GM18858 (cell line): ENCODE measurements around the gene RASGRP1.
A peak's percentile ranks its signal among the peaks of the same experiment; 100 is the strongest.
"Not testable (repeated sequence)": the region's sequence is repeated elsewhere in the genome, so short reads cannot be mapped to it uniquely, and the experiment has no call there.

Experiments
- ATAC-seq: cut with Tn5 transposase; IDR thresholded peaks from one replicate; pipeline ENCODE4 v1.9.1; 2021; ENCODE audit not compliant: unreplicated experiment

RASGRP1 gene

DNA sequence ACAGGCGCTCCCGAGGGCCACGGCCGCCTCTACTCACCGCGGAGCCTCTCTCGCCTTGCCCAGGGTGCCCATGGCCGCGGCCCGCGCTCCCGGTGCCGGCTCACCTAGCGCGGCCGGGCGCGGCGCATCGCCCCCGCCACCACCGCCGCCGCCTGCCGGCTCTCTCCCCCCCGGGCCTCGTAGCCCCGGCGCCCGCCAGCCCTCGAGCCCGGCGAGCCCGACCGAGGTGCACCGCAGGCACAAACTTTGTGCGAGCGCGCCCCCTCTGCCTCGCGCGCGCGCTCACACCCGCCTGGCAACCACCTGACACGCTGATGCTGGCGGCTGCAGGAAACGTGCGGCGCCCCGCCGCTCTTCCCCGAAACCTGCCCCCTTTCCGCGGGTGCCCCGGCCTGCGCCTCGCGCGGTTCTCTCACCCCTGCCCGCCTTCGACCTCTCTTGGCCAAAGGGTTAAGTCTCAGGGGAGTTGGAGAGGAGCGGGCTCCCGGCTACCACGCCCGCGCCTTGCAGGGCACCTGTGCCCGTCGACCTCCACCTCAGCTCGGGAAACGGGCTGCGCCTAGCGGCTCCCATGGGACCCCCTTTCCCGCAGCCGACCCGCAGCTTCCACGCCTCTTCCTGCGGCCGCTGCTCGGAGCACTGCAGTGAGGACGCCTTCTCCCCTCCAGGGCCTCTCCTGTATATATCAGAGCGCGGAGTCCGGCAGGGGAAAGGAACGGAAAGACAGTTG, at the start of gene RASGRP1:
Gene RASGRP1, minus strand, starts transcription at position 258 of the 730 bp plus-strand sequence. Its CDS starts 186 bp downstream, at position 72.
- ATAC-seq = peak; percentile 36

DNA sequence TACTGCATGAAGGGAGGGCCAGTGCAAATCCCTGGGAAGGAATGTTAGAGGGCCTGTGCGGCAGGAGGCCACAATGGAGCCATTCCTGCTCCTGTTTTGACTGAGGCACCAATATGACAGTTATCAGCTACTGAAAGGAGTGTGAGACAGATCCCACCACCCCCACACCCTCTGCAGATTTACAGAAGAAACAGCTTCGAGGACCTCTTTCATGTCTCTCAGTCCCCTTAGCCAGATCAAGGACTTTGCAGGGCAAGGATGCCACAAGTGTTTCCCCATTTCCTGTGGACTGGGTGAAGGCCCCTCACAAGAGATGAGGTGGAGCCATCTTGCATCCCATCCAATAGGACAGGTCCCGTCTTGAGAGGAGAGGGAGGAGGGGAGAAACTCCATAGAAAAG, 48.5 kb upstream of the RASGRP1 start:
- no peak for ATAC-seq

DNA sequence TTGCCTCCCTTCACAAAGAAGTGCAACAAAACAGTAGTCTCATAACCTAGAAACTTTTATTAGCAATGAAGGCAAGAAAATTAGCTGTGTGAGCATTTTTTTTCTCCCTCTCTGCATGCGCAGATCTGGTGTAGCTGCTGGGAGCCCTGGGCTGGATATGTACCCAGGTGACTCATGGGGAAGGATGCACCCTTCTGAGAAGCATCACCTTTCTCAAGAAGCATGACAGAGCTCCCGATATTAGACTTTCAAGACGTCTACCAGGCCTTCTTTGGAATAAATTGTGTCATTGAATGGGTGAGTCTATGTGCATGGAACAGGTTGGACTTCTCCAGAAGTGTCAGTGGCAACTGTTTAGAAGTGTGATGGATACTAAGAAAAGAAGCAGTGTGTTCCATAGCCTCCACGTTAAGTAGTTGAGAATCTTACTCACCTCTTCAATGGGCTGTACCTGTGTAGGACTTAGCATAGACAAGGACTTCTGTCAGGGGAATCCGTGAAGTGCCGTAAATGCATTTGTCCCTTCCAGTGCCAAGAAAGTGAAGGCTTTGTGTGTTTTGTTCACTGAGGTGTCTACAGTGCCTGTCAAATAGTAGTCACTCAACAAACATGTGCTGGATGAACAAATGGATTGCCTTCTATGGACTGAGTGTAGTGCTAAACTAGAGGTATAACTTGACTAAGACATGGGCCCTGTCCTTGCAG, 47.7 kb upstream of the RASGRP1 start:
- no peak for ATAC-seq

DNA sequence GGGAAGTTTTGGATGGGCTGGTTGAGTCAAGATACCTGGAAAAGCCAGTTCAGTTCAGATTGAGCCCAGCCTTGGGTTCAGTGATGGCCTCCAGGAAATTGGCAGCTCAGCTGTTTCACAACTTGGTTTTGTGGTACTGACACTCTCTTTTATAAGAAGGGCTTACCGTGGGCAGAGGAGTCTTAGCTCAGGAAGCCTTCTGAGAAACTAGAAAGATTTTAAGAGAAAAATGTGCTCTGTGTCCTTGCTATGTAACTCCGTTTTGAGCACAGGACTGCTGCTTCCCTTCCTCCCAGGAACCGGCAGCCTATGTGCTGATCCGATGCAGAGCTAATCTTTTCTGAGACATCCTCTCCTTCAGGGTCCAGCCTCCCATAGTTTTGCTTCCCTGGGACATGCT, 46.6 kb upstream of the RASGRP1 start:
- no peak for ATAC-seq

DNA sequence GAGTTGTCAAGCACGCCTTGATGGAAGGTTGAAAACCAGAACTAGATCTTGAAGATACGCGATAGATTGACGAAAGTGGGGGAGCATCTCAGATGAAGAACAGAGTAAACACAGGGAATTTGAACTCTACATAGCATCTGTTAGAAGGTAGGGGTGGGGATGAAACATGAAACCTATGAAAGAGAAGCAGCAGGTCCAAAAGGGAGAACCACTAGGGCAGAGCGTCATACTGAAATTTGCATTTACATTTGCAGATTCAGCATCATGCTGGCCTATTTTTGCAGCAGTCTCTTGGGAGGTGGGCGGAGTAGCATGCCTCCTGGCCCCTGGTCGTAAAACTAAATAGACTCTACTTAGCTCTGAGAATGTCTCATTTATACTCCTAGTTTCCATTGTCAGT, 46.1 kb upstream of the RASGRP1 start:
- ATAC-seq = no peak

DNA sequence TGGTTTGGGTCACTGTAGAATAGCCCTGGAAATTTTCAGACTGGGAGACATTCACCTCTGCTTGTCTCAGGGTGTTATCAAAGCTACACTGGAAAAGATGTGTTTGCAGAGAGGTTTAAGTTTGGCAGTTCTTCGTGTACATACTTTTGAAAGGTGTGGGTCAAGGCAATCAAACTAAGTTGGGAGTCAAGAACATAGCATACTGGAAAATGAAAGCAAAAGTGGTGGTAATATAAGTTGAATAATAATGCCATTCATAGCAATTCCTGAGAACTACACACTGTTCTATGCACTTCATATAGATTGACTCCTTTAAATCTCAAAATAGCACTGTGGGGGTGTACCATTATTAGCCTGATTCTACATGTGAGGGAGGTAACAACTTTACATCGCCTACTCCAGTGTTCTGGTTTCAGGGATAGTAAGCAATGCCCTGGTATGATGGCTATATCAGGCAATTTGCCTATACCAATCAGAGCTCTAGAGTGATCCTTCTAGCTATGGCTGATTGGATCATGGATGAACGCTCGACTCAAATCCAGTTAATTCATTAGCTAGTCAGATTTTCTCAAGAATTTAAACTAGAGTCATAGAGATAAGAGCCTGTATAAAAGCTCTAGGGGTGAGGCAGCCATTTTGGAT, 44.6 kb upstream of the RASGRP1 start:
- ATAC-seq = no peak

DNA sequence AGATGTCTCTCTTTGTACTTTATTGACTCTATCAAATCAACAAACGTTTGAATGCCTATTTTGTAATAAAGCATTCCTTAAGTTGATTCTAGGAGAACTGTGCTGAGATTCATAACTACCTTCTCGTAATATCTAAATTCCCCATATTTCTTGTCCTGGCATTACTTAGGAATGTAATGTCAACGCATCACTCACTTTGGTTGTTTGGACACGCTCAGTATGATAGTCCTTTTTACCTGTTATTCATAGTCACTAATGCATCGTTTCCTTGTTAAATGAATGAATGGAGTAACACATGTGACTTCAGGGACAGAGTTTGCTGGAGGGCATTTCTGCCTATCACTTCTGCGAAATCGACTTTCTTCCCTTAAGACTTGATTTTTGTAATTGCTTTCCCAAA, 44.1 kb upstream of the RASGRP1 start:
- ATAC-seq = no peak

DNA sequence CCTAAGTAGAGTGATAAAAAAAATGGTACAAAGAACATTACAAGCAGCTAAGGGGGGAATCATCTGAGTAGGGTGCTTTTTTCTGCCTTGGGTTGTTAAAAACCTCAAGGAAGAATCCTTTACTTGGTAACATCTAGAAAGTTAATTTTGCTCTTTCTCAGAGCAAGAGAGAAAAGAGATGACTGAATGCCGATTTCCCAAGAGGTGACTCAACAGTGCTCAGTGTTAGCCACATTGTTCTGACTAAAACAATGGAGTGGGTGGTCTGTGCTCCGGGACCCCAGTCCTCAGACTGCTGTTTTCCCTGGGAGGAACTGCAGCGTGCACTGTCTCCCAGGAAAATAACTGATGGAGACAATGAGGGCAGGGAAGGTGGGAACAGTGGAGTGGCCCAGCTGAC, 41.1 kb upstream of the RASGRP1 start:
- no peak for ATAC-seq

DNA sequence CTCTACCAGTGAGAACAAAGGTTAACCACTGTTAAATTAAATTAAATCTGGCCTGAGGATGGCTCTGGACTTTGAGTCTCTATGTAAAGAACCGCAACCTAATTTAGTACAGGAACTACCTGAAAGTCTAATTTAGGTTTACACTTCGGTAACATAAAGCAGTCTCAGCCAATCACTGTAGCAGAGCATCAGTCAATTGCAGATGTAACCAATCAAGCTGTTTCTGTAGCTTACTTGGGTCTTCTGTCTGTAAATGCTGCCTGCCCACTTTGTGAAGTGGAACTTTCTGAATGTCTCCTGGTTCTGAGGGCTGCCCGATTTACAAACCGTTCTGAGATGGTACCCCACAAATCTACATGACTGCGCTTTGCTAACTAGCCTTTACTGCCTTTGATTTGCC, 39.1 kb upstream of the RASGRP1 start:
- no peak for ATAC-seq

DNA sequence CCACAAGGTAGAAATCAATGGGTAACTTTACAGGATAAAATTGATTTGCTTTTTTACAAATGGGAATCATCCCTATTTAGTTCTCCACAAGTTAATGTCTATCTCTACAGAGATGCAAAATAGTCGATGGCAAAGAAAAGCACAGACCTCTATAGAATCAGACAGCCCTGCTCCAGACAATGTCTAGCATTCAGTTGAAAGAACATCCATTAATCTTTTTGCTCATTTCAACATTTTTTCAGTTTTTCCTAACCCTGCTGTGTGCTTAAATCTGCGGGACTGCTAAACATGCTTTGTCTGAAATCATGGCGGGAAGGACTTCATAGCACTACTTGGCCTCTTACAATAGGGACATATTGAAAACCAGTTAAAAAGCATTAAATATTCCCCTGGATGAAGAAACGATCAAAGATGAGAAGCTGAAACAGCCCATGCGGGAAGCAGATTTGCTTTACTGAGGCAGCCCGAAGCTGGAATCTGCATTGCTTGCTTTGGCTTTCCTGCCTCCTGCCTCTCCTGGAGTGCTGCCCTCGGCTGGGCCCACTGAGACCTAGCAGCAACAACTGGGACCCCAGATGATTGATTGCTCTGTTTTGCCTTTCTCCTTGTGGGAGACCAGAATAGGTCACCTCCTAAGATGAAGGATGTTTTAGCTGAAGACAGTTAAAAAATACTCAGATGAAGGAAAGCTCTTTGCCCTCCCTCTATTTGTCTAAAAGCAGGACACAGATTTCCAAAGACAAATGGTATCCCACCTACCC, 38.5 kb upstream of the RASGRP1 start:
- ATAC-seq = no peak

DNA sequence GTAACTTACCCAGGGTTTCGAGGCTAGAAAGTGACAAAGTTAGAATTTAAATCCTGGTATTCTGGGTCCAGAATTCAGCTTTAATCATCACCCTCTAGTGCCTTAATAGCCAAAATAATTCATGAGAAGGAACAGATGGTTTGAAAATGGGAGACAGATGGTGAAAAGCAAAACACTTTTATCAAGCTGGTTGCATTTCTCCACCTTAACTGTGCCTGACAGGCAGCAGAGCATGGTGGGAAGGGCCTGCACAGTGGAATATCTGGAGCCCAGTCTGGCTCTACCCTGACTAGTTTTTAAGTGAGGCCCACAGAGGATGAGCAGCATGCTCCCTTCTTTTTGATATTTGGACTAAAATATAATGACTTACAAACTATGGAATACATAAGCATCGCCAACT, 35.6 kb upstream of the RASGRP1 start:
- ATAC-seq = no peak

DNA sequence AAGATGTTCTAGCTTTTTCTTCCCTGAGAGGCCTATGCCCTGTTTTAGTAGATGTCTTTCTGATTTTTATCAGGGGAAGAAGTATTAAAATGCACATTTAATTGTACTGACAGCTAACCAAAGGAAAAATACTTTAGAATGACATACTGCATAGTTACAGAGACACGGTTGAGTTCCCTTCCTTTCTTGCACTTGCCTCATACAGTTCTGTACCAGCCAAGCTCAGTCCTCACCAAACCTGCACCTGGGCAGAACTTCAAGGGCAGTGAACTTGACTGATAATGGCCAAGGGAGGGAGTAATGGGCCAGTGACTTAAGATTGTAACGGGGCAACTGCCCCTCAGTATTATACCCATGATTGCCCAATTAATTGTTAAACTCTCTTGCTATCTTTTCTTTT, 34.1 kb upstream of the RASGRP1 start:
- ATAC-seq = no peak

DNA sequence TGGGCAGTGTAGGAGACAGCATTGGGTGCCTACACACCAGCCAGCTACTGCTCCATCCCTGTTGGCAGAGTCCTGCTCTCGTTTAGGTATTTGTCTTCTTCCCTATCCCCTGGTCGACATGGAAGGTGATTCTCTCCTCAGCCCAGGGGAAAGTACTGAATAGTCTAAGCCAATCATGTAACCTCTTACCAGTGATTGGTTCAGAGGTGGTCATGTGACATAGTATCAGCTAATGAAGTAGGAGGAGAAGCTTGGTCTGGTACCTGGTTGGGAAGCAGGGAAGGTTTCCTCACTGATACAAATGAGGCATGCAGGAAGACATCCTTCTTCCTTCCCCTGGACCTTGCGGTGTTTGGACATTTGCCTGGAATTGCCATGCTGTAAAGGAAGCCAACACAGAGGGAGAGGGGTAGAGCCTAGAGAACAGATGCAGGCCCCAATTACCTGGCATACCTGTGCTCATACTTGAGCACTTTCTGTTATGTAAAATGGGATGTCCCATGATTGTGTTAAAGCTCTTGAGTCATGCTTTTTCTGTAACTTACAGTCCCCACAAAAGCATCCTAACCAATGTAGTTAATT, 32.7 kb upstream of the RASGRP1 start:
- no peak for ATAC-seq

DNA sequence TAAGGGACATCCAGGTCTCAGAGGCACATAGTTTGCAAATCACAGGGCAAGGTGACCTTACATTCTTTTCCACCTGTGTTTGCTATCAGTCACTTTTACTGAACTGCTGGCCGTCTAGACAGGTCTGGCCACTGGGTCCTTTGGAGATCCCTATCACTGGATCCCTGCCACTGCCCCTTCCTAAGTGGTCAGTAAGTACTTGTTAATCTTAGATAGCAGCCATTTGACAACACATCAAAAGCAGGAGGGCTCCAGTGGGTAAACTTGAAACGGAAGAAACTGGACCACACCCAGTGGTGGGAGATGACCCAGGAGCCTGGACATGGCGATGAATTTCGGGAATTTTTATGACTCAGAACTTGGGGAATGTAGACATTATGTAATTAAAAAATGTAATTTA, 28.9 kb upstream of the RASGRP1 start:
- no peak for ATAC-seq

DNA sequence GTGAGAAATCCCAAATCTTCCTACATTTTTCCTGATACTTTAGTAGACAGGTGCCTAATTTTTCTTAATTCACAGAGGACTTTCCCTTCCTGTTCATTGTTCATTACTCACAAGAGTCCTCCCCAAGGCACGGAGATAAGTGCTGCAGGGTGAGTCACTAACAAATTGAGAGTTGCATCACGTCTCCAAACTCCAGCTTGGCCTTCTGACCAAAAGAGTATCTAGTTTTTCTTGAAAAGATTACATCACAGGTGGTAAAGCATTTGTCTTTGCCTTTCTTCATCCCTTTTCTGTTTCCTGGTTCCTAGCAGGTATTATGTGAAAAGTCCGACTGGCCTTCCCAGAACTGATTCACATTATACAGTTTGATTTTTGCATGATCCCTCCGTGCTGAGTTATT, 24.9 kb upstream of the RASGRP1 start:
- ATAC-seq = no peak

DNA sequence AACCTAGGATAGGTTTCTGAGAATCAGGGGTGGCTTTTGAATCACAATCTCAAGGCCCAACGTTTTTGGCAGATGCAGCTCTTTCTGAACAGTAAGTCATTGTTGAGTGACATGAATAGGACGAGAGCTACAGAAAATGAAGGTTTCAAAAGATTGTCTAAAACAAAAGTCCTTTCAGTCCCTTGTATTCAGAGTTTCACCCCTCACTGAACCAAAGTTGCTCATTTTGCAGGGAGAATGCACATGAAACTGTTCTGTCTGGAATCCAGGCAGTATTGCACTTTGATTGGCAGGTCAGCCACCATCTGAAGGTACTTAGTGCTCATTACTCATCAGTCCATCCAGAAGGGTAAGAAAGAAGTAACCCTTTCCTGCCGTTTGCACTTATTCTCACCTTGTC, 24.1 kb upstream of the RASGRP1 start:
- no peak for ATAC-seq

DNA sequence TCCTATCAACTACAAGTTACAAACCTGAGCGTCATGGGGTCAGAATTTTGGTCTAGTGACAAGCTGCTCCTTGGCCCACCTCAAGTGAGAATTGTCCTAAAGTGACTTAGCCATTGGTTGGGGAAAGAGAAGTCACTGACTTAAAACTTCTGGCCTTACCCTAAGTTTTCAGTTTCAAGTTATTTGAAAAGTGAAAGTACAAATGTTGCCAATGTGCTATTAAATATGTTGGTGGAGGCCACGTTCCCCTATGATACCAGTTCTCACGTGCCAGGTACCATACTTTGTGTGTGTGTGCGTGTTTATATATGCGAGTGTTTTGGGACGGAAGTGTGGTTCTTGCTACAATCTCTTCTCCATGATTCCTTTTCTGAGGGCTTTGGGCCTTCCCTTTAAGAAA, 22.6 kb upstream of the RASGRP1 start:
- ATAC-seq = no peak

DNA sequence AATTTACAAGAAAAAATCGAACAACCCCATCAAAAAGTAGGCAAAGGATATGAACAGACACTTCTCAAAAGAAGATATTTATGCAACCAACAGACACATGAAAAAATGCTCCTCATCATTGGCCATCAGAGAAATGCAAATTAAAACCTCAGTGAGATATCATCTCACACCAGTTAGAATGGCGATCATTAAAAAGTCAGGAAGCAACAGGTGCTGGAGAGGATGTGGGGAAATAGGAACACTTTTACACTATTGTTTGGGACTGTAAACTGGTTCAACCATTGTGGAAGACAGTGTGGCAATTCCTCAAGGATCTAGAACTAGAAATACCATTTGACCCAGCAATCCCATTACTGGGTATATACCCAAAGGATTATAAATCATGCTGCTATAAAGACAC, 21.4 kb upstream of the RASGRP1 start:
- ATAC-seq = not testable (repeated sequence)

DNA sequence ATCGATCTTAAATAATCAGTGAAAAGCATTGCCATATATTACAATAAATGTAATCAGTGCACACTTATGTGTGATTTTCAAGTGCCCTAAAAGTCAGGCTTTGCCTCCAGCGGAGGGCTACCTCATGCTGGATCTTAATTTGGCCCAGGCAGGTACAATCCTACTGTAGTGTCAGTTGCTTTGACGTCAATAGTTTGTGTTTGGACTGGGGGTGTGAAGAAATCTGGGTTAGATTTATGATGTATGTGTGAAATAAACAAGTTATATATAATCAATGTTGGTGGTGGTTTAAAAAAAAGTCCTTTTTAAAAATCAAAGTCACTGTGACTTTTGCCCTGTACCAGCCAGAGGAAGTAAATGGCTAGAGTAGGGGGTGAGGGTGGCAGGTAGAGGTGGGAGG, 14.0 kb upstream of the RASGRP1 start:
- no peak for ATAC-seq

DNA sequence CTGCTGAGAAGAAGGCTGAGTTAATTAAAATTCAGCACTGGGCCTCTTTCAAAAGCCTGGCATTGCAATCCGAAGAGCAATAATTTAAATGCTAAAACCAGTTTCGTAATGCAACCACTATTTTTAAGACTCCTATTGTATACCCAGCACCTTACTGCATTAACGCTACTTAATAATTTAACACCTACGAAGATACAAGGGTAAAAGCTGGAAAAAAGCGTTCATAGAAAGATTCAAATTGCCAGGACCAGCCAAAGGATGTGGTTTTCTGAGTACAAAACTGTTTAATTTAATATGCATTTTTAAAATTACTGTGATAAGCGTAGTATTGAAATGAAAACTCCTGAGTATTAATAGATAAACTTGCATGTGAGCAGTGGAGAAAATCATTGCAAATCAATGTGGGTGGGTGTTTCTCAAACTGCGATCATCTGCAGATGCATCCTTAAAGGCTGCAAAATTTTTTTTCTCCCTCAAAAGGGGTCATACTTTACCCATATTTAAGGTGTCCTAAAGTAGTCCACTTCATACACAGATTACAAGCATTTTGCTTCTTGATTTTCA, 12.9 kb upstream of the RASGRP1 start:
- ATAC-seq = no peak

DNA sequence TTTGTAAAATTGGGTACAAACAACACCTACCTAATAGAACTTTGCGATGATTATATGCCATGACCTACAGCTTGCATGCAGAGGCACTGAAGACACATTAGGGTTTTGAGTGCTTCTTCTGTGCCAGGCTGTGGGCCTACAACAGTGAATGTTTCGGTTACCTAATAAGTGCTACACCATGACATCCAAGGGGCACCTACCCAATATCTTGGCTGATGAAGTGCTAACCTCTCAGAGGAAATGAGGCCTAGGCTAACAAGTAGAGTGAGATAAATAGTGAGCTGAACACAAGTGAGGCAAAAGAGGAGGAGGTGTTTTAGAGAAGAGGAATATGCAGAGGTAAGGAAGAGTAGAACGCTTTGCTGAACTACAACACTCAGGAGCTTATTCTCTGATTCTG, 12.2 kb upstream of the RASGRP1 start:
- no peak for ATAC-seq
